OCI-M2 (cell line): ENCODE data around the gene CDK7.

Source experiments
- DNase-seq: peaks from one replicate; lab custom pipeline; 2025; ENCODE audit not compliant: unreplicated experiment; lab: John Stamatoyannopoulos, UW

The CDK7 gene

DNA sequence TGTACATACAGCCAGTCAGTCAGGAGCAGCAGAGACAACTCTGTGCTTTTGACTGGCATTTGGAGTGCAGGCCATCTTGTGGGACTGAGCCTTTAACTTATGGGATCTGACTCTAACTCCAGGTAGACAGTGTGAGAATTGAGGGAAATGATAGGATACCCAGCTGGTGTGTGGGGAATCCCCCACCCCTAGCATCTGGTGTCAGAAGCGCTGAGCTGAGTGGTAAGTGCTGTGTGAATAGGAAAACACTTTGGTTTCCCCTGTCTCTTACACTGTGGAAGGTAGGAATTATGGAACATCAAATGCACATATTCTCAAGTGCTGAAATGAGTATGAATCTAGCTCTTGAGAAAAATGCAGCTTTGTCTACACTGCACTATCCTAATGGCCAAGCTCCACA lies 54.0 kb downstream of the CDK7 start:
- DNase-seq = no peak

DNA sequence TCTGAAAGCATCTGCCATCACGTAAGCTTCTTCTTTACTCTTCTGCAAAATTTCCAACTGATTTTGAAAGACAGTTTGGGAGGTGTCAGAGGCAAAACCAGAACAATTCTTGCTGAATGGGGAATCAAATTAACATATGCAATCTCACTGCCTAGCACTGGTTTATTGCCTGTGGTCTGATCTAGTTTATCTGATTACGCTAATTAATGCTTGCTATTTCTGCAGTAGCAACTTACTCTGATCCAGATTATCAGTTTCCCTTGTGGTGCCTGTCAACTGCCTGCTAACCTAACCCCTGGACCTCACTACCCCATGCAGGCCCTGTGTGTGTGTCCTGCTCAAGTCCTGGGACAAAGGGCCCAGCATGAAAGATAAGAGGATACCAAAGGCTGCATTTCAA lies 57.6 kb downstream of the CDK7 start:
- DNase-seq = no peak

DNA sequence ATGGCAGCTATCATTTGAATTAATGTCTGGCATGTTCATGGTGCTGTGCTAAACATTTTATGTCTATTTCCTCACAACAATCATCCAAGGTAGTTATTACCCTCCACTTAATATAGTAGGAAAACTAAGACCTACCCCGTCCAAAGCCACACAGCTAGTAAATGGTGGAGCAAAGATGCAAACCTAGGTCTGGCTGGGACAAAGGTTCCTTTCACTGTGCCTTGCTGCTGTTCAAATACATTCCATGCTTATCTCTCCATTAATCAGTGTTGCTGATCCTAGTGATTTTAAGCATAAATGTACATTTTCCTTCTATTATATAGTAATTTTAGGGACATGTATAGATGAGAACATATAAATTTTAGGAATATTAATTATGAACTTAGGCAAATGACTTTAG lies 59.2 kb downstream of the CDK7 start:
- DNase-seq = no peak

DNA sequence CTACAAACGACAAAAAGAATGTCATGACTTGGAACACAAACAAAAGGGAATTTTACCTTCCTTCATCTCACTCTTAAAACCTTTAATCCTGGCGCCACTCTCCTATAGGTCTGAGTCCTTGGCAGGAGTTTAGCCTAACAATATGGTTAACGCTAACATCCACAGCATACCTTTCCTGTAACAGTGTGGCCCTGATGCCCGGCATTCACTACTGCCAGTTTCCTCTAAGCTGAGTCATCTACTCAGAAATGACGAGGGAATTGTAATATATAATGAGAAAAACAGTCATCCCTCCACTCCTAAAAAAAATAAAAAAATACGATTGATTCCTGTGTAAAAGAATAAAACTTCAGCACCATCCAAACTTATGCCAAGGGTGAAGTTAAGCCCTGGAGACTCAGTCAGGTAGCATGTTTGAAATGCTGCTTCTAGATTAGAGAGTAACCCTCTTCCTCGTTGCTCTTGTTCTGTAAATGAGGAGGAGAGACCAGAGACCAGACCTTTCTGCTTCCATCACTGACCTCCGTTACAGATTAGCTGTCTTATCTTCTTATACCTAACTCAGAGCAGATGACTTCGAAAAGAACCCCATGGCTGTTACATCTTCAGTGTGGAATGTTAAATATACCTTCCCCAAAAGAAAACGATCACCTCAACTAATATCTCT lies 60.5 kb downstream of the CDK7 start:
- DNase-seq = no peak

DNA sequence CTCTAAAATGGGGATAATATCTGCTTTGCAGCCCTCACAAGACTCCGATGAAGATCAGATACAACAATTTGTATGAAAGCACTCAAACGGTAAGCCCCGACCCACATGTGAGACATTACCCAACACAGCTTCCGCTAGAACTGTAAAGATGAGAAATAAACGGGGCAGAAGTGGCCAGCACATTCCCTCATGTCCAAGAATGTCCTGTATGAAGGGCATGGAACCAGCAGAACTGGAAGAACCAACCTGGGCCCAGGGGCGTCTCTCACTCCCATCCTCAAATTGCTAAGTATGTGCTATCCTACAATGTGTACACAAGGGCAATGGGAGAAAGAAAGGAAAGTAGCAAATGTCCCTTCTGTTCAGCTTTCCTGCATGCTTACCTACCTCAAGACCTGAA lies 64.9 kb downstream of the CDK7 start:
- DNase-seq = no peak

DNA sequence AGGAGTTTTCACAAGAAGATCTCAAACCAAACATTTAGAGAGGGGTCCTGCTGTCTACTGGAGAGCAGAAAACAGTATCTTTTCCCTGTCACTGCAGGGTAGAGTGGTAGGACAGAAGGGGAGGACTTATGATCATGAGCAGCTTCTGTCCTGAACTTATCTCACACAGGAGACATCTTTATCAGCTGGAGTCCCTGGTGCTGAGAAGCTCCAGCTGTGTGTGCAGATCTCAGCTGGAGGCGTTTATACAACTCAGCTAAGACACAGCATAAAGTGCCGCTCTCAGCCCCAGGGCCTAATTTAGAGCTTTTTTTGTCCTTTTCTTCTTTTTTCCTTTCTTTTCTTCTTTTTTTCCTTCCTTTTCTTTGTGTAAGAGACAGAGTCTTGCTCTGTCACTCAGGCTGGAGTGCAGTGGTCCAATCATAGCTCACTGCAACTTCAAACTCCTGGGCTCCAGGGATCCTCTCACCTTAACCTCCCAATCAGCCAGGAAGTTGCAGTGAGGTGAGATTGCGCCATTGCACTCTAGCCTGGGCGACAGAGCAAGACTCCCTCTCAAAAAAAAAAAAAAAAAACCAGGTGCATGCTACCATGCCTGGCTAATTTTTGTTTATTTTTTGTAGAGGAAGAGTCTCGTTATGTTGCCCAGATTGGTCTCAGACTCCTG lies 66.0 kb downstream of the CDK7 start:
- peak; percentile 14 for DNase-seq

DNA sequence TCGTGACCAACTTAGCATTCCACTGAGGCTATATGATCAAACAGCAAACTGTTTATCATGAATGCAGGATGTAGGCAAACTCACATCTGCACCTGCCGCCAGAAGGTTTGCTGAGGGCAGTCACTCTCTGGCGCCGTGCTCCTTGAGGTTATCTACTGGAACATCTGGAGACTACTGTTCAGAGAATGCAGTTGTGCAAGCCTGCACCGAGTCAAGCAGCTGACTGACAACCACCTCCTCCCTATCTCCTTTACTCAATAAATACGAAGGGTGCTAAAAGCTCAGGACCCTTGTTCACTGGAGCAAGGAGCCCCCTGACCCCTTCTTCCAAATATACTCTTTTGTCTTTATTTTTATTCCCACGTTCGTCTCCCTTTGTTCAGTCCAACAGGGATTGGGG lies 70.8 kb downstream of the CDK7 start:
- DNase-seq = no peak

DNA sequence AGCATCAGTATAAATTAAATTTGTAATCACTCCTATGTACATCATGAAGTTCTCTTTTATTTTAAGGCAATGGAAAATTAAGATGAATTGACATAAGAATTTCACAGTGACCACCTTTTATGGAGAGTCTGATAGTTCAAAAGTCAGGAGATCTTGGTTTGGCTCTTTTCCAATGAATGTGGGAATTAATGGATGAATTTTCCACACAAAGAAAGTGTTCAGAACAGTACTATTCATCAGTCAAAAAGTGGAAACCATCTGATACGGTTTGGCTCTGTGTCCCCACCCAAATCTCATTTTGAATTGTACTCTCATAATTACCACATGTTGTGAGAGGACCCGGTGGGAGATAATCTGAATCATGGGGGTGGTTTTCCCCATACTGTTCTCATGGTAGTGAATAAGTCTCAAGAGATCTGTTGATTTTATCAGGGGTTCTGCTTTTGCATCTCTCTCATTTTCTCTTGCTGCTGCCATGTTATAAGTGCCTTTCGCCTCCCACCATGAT lies 73.4 kb downstream of the CDK7 start:
- DNase-seq = no peak

DNA sequence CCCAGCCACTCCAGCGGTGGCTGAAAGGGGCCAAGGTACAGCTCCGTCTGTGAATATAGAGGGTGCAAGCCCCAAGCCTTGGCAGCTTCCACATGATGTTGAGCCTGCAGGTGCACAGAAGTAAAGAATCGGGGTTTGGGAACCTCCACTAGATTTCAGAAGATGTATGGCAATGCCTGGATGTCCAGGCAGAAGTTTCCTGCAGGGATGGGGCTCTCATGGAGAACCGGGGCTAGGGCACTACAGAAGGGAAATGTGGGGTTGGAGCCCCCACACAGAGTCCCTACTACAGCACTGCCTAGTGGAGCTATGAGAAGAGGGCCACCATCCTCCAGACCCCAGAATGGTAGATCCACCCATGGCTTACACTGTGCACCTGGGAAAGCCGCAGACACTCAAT lies 74.7 kb downstream of the CDK7 start:
- DNase-seq = no peak

DNA sequence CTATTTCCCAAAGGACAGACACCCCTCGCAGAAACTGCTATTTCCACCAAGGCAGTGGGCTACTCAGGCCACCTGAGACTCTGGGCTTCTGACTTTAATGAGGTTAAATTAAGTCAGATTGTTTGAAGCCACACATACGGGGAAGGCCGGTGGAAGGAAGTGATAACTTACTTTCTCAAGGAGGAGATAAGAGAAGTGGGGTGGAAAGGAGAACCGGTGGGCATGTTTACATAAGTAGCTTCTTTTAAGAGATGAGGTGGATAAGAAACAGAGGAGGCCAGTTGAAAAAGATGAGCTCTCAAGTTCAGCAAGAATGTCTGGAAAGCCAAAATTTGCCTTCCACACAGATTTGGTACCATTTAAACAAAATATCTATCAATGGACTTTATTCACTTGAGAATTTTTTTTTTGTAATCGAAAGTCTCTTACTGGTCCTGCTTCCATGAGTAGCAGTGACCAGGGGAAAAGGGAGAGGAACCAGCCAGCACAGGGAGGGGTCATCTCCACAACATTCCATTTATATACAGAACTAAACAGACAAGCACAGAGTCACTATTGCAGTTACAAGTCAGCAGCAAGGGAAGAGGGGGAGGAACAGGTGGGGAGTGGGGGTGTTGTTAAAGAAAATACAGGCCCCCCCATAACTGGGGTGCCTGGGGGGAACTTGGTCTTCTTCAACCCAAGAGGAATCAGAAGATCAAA lies 77.9 kb downstream of the CDK7 start:
- no peak for DNase-seq

DNA sequence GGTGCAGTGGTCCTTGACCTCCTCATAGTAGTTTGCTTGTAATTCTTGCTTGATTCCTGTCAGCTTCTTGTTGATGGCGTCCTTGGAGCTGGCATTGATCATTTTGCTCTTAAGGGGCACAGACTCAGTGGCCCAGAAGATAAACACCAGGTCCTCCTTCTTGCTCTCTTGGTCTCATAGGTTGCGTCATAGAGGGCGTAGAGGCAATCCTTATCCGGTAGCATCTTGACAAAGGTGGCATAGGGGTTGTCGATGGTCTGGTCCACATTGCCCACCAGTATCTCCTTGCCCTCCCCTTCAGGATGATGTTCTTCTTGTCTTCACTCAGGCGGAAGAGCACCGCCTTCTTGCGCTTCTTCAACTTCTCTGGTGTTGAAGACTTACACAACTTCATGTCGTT lies 78.7 kb downstream of the CDK7 start:
- no peak for DNase-seq

DNA sequence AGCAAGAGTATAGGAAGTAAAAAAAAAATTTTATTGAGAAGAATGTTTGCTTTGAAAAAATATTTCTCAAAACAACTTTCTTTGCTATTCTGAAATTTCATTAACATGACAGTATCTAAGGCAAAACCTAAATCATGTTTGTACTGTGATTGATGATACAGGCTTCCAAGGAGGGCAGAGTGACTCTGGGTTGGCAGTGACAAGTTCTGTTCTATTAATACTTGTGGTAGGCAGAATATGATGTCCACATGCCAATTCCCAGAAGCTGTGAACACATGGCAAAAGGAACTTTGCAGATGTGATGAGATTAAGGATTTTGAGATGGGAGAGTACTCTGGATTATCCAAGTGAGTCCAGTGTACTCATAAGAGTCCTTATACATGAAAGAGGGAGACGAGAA lies 81.3 kb downstream of the CDK7 start:
- no peak for DNase-seq

DNA sequence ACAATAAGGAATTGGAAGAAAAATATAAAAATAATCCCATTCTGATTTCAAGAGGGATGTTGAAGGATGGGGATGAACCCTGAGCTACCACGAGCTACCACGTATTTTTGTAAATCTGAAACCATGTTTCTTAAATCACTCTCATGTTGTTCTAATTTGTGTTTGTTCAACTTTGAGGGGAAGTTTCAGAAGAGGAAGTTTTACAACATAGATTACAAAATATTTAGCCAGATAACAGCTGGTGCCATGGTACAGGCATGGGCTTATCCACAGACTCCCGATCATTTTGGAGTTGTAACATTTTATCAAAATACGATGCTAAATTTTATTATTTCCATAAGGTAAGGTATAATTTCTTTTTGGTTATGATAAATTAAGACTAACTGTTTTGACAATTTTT lies 82.7 kb downstream of the CDK7 start:
- no peak for DNase-seq

DNA sequence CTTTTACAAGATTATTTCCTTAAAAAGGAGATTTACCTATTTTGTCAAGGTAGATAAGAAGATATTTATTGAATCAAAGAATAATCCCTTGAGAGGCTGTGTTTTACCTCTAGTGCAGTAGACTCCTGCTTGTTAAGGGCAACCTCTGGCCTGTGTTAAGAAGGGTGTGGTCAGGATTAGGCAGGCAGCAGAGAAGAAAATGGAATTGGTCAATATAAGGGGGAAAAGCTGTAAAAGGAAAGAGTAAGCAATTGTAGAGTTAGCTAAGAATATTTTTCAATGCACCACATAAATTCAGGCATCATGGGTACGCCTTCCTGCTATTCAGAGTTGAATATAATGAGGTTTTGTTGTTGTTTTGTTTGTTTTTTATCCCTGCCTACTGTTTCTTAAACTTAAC lies 91.7 kb downstream of the CDK7 start:
- DNase-seq = no peak
